ENCODE results near the gene SLC35G6. TPM values are rescaled to one million over a fixed set of nuclear protein-coding genes. Genes with fewer than 3 reads are reported as not detected.

SLC35G6 gene
- total and polyA plus RNA-seq, 4 donors: not detected

- no peaks in the 10 kb centered on the region for H3K27me3 ChIP-seq (ENCODE audit: control insufficient read depth in 3 of 3, insufficient read depth in 3 of 3, low read length in 2 of 3)
- H3K9ac ChIP-seq (ENCODE audit: insufficient read depth in 1 of 2, low read length in 2 of 2): no peak overlapping the region
- H3K4me1 ChIP-seq (ENCODE audit: control insufficient read depth in 5 of 5, insufficient read depth in 5 of 5, low read length in 5 of 5): peaks cover 0 to 2% (median 0%) of the 10 kb centered on the region in 5 donors
- no peak for ATAC-seq (ENCODE audit: insufficient read depth, low FRiP score)
- TF ChIP-seq CTCF (IDR thresholded peaks at IDR 0.05; ENCODE audit: control extremely low read depth, extremely low read depth): no peak
- no peaks in the 10 kb centered on the region for H3K9me3 ChIP-seq (ENCODE audit: control insufficient read depth in 4 of 4, insufficient read depth in 3 of 4, low read length in 3 of 4)
- no peak overlapping the region for H3K4me3 ChIP-seq
- WGBS, 2 donors: 86 to 94% methylated on average over 5 of the region's 5 CpGs
- H3K36me3 ChIP-seq (ENCODE audit: control insufficient read depth in 4 of 4, insufficient read depth in 4 of 4, low read length in 4 of 4): peaks cover 33 to 64% (median 55%) of the 10 kb centered on the region in 4 donors
- DNase-seq: no peak
- H3K27ac ChIP-seq (ENCODE audit: low read depth in 1 of 2, low read length in 1 of 2): no peak overlapping the region
Observed at GRCh38 chr17:7509937-7510336, 28.7 kb downstream of the SLC35G6 start.

DNA sequence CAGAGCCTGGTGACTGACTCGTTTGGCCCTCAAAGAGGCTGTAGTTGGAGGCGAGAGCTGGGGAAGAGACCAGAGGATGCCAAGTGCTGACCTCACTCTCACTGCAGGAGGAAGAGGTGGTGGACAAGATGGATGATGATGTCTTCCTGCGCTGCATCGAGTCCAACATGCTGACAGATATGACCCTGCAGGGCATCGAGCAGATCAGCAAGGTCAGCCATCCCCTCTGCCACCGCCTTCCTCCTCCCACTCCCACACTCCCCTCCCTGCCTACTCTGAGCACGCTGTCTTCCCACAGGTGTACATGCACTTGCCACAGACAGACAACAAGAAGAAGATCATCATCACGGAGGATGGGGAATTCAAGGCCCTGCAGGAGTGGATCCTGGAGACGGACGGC lies 29.9 kb downstream of the SLC35G6 start:
- Histone ChIP-seq H3K36me3 (ENCODE audit: control insufficient read depth in 4 of 4, insufficient read depth in 4 of 4, low read length in 4 of 4) (peaks cover 33 to 64% (median 50%) of the 10 kb centered on the region in 4 donors), H3K9ac (ENCODE audit: insufficient read depth in 1 of 2, low read length in 2 of 2) (no peak overlapping the region), H3K27me3 (ENCODE audit: control insufficient read depth in 3 of 3, insufficient read depth in 3 of 3, low read length in 2 of 3) (no peaks in the 10 kb centered on the region), H3K4me1 (ENCODE audit: control insufficient read depth in 5 of 5, insufficient read depth in 5 of 5, low read length in 5 of 5) (peaks cover 0 to 6% (median 0%) of the 10 kb centered on the region in 5 donors), H3K9me3 (ENCODE audit: control insufficient read depth in 4 of 4, insufficient read depth in 3 of 4, low read length in 3 of 4) (no peaks in the 10 kb centered on the region), H3K27ac (ENCODE audit: low read depth in 1 of 2, low read length in 1 of 2) (no peak overlapping the region), H3K4me3 (no peak overlapping the region)
- 76 to 79% methylated on average over 10 of the region's 10 CpGs for WGBS, 2 donors
- no peak for TF ChIP-seq CTCF (IDR thresholded peaks at IDR 0.05; ENCODE audit: control extremely low read depth, extremely low read depth)
- no peak for DNase-seq
- ATAC-seq (ENCODE audit: insufficient read depth, low FRiP score): no peak

DNA sequence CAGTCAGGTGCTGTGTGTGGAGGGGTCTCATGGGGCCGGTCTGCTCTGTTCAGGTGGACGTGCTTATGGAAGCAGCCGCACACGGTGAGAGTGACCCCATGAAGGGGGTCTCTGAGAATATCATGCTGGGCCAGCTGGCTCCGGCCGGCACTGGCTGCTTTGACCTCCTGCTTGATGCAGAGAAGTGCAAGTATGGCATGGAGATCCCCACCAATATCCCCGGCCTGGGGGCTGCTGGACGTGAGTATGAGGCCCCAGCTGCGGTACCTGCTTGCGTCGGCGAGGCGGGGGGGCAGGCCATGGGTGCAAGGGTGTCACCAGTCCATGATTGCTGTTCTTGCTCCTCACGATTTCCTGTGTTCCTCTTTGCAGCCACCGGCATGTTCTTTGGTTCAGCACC lies 30.9 kb downstream of the SLC35G6 start:
- peaks cover 0 to 6% (median 0%) of the 10 kb centered on the region in 5 donors for H3K4me1 ChIP-seq (ENCODE audit: control insufficient read depth in 5 of 5, insufficient read depth in 5 of 5, low read length in 5 of 5)
- no peak overlapping the region for H3K9ac ChIP-seq (ENCODE audit: insufficient read depth in 1 of 2, low read length in 2 of 2)
- no peak for DNase-seq
- no peaks in the 10 kb centered on the region for H3K9me3 ChIP-seq (ENCODE audit: control insufficient read depth in 4 of 4, insufficient read depth in 3 of 4, low read length in 3 of 4)
- no peak for TF ChIP-seq CTCF (IDR thresholded peaks at IDR 0.05; ENCODE audit: control extremely low read depth, extremely low read depth)
- H3K27ac ChIP-seq (ENCODE audit: low read depth in 1 of 2, low read length in 1 of 2): no peak overlapping the region
- no peaks in the 10 kb centered on the region for H3K27me3 ChIP-seq (ENCODE audit: control insufficient read depth in 3 of 3, insufficient read depth in 3 of 3, low read length in 2 of 3)
- WGBS, 2 donors: 93 to 96% methylated on average over 15 of the region's 15 CpGs
- H3K4me3 ChIP-seq: no peak overlapping the region
- ATAC-seq (ENCODE audit: insufficient read depth, low FRiP score): no peak
- H3K36me3 ChIP-seq (ENCODE audit: control insufficient read depth in 4 of 4, insufficient read depth in 4 of 4, low read length in 4 of 4): peaks cover 28 to 58% (median 42%) of the 10 kb centered on the region in 4 donors

Data from lung (tissue), 12 donors.